Natural killer cell treated with Interleukin-12 subunit alpha and Interleukin-12 subunit beta and Interleukin-15 and Interleukin-18, amount 100 ng/mL, for 72 hours (primary cell): Measurements from ENCODE around the gene RTL10. TPM values are rescaled to one million over a fixed set of nuclear protein-coding genes. Genes with fewer than 3 reads are reported as not detected.
"Not testable (repeated sequence)": the region's sequence is repeated elsewhere in the genome, so short reads cannot be mapped to it uniquely, and the experiment has no call there.

ENCODE experiments used
- ATAC-seq, 2 donors: fragments of 150-1000 bp; cut with Tn5 transposase in 1 of 2; sonication (Bioruptor Pico), chemical (Tn5 transposase) in 1 of 2; 2 replicates each; pipeline ENCODE4 v1.10.0; 2021
- DNase-seq: peaks from one replicate; pipeline ENCODE4 v3.0.0; 2022; ENCODE audit warnings: low spot score
- H3K27ac Mint-ChIP-seq, 2 donors: 1 replicate in 1 of 2; 2 replicates in 1 of 2; pipeline ENCODE4 v1.8.0; 2022; ENCODE audit warnings: mixed read lengths in 2 of 2, mild to moderate bottlenecking in 1 of 2, moderate library complexity in 1 of 2
- H3K27me3 Mint-ChIP-seq, 2 donors: 1 replicate in 1 of 2; 2 replicates in 1 of 2; pipeline ENCODE4 v1.8.0; 2022; ENCODE audit warnings: mixed read lengths in 2 of 2
- H3K36me3 Mint-ChIP-seq: one replicate; pipeline ENCODE4 v1.8.0; 2022; ENCODE audit warnings: mixed read lengths
- H3K4me1 Mint-ChIP-seq, 2 donors: 1 replicate in 1 of 2; 2 replicates in 1 of 2; pipeline ENCODE4 v1.8.0; 2022; ENCODE audit warnings: low read depth in 2 of 2, mixed read lengths in 2 of 2, mild to moderate bottlenecking in 1 of 2
- H3K4me3 Mint-ChIP-seq: one replicate; pipeline ENCODE4 v1.8.0; 2022; ENCODE audit warnings: mixed read lengths
- H3K9me3 Mint-ChIP-seq: 2 replicates; pipeline ENCODE4 v1.8.0; 2022; ENCODE audit warnings: mixed read lengths
- total RNA-seq, 2 donors: library from RNA; stranded (reverse); gene quantifications; one replicate each; pipeline ENCODE4 v1.2.3, GENCODE V29; 2022

The RTL10 gene
- total RNA-seq, 2 donors from 2014 or later, result 11.2 to 26.3 TPM

- no peak overlapping the region for H3K27ac Mint-ChIP-seq
- no peaks in the 10 kb centered on the region for H3K27me3 Mint-ChIP-seq
- ATAC-seq (no peak), DNase-seq (no peak)
- H3K4me3 Mint-ChIP-seq, result no peak overlapping the region
- H3K36me3 Mint-ChIP-seq, result no peaks in the 10 kb centered on the region
- H3K9me3 Mint-ChIP-seq, result no peaks in the 10 kb centered on the region
- peaks cover 3 to 6% of the 10 kb centered on the region in 2 donors for H3K4me1 Mint-ChIP-seq
These were observed 30.5 kb upstream of the RTL10 start for GRCh38 chr22:19884954-19885751.

DNA sequence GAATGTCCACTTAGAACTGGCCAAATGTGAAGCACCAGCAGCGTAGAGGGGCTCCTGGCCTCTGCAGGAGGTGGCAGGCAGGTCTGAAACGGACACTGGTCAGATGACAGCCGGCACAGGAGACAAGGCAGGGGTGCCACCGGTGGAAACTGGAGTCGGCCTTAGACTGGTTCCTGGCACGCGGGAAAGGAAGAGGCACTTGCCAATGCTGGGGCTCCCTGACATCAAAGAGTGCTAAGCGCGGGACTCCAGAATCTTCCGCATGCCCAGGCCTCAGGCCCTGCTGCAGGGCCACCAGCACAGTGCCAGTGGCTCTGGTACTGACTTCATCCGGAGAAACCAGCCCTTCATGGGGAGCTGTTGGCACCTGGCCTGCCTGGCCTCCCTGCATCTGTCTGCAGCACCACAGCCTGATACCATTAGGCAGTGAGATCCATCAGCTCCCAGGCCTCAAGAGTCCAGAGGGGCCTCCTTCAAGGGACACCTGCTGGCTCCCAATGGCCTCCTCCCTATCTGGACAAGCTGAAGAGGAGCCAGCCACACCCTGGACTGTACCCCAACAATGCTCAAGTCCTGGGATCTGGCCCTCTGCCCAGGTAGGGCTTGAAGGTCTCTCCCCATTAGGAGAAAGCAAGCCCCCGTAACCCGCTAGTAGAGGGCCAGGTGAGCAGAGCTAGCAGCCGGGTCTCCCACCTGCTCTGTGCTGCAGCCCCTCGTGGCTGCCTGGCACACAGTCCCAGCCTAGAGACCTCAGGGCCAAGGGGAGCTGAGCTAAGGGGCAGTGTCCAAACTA, 29.7 kb upstream of the RTL10 start:
- no peak for ATAC-seq
- Mint-ChIP-seq H3K27me3 (no peaks in the 10 kb centered on the region), H3K27ac (no peak overlapping the region), H3K4me1 (peaks cover 3 to 6% of the 10 kb centered on the region in 2 donors), H3K9me3 (no peaks in the 10 kb centered on the region), H3K36me3 (no peaks in the 10 kb centered on the region), H3K4me3 (no peak overlapping the region)
- DNase-seq, result no peak

GRCh38 chr22:19883446-19883845, 28.8 kb upstream of the RTL10 start:
- not testable (repeated sequence) for H3K36me3 Mint-ChIP-seq, H3K4me1 Mint-ChIP-seq, H3K9me3 Mint-ChIP-seq, H3K27me3 Mint-ChIP-seq, ATAC-seq, H3K4me3 Mint-ChIP-seq, DNase-seq, H3K27ac Mint-ChIP-seq

DNA sequence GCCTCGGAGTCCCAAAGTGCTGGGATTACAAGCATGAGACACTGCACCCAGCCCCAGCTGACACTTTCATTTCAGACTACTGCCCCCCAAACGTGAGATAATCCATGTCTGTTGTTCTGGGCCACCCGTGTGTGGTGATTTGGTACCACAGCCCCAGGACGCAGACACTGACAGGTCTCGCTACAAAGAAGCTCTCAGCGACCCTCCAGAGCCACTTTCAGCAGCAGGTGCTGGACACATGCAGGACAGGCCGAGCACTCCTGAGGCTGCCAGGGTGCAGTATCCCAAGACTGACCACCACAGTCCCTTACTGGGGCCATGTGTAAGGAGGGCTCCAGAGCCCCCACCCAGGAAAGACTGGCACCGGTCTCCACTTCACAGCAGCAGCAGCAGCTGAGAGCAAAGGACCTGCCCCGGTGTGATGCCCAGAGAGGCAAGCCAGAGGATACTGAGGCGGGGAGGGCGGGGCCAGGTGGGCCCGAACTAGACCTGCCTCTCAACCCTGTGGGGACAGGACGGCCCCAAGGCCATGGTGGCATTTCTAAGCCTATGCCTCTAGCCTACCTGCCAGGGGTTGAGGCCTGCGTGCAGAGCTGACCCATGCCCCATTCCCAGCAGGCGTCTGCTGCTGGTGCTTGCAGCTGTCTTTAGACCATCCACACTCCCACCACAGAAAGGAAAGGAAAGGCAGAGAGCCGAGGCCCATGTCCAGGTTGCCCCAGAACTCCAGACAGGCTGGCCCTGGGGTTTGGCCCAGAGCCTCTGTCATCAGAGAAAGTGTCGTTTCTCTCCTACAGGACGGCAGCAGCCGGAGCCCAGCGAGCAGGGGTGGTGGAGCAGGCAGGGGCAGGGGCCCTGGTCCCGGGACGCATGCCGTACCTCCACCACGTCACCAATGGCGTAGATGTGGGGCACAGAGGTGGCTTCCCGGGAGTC, 28.0 kb upstream of the RTL10 start:
- no peak overlapping the region for H3K27ac Mint-ChIP-seq
- DNase-seq (no peak), ATAC-seq (no peak)

DNA sequence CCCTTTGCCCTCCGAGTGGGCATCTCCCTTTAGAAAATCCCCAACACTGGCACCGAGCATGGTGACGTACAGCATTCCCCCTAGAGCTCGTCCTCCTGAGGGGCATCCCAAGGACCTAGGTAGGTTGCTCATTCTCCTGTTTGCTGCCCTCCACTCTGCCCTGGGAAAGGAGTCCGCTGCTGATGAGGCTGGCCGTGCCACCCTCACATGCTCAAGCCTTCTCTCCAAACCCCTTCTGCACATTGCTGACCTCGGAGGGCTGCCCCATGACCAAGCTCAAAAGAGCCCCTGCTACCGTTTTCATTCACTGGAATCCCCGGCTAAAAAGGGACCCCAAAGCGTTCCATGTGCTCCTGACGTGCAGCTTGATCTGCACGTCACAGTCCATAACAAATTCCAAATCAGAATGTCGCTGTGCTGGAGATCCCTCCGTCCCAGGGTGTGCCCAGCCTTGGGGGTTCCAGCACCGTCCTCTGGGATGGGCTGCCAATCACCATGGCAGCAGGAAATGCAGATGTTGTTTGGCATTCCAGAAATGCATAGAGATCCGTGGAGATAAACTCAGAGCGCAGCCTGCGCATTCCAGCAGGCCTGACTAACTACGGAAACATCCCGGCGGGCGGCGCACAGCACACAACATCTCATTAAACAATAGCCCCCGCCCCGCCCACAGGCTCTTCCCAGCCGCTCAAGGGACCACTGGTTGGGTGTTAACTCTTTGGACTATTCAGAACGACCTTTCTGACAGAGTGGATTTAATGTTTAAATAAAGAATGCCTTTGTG, 26.3 kb upstream of the RTL10 start:
- H3K4me3 Mint-ChIP-seq, result no peak overlapping the region
- H3K4me1 Mint-ChIP-seq, result no peaks in the 10 kb centered on the region
- no peaks in the 10 kb centered on the region for H3K9me3 Mint-ChIP-seq
- H3K27me3 Mint-ChIP-seq, result no peaks in the 10 kb centered on the region
- no peaks in the 10 kb centered on the region for H3K36me3 Mint-ChIP-seq
- H3K27ac Mint-ChIP-seq, result no peak overlapping the region
- no peak for DNase-seq
- ATAC-seq, result no peak

More for the DNA sequence above, 28.0 kb upstream of the RTL10 start:
- Mint-ChIP-seq H3K4me3 (no peak overlapping the region), H3K9me3 (no peaks in the 10 kb centered on the region), H3K27me3 (no peaks in the 10 kb centered on the region), H3K36me3 (no peaks in the 10 kb centered on the region), H3K4me1 (peaks cover 3 to 6% of the 10 kb centered on the region in 2 donors)

- DNase-seq (no peak), ATAC-seq (no peak)
- Mint-ChIP-seq H3K36me3 (no peaks in the 10 kb centered on the region), H3K27me3 (no peaks in the 10 kb centered on the region), H3K4me1 (no peaks in the 10 kb centered on the region), H3K9me3 (no peaks in the 10 kb centered on the region), H3K4me3 (no peak overlapping the region), H3K27ac (no peak overlapping the region)
These were observed 25.5 kb upstream of the RTL10 start for GRCh38 chr22:19879992-19880785.

DNA sequence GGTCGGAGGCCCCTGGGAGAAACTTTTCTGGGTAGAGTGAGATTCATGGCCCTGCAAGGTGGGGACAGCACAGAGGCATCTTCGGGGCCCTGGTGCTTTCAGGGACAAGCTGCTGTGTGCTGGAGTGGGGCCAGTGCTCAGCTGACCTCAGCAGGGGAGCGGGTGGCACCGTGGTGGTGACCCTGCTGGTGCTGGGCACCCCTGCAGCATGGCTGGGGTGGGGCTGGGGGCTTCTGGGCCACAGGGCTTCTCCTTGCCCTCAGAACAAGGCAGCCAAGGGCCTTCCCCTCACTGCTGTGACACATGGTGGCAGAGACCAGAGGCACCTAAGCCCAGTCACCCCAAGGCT, 24.9 kb upstream of the RTL10 start:
- no peak overlapping the region for H3K27ac Mint-ChIP-seq
- H3K4me3 Mint-ChIP-seq, result no peak overlapping the region
- no peaks in the 10 kb centered on the region for H3K36me3 Mint-ChIP-seq
- no peak for ATAC-seq
- DNase-seq, result no peak
- no peaks in the 10 kb centered on the region for H3K27me3 Mint-ChIP-seq
- no peaks in the 10 kb centered on the region for H3K9me3 Mint-ChIP-seq
- no peaks in the 10 kb centered on the region for H3K4me1 Mint-ChIP-seq

DNA sequence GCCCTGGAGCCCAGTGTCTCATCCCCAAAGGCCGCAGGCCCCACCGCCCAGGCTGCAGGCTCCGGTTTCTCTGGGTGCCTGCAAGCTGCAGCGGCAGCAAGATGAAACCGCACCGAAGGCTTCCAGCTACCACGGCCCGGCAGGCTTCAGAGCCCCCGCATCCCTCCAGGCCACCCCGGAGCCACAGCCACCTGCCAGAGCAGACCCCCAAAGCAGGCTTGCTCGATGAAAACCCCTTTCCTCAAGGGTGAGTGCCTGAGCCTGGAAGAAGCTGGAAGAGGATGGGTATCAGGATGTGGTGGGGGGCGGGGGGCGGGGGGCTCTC, 24.5 kb upstream of the RTL10 start:
- H3K27me3 Mint-ChIP-seq, result no peaks in the 10 kb centered on the region
- no peaks in the 10 kb centered on the region for H3K4me1 Mint-ChIP-seq
- DNase-seq (no peak), ATAC-seq (no peak)
- no peaks in the 10 kb centered on the region for H3K36me3 Mint-ChIP-seq
- no peak overlapping the region for H3K4me3 Mint-ChIP-seq
- H3K9me3 Mint-ChIP-seq, result no peaks in the 10 kb centered on the region
- no peak overlapping the region for H3K27ac Mint-ChIP-seq

GRCh38 chr22:19878461-19879245, 24.0 kb upstream of the RTL10 start:
- no peaks in the 10 kb centered on the region for H3K9me3 Mint-ChIP-seq
- ATAC-seq (no peak), DNase-seq (peak; percentile 47)
- no peak overlapping the region for H3K4me3 Mint-ChIP-seq
- H3K27ac Mint-ChIP-seq, result no peak overlapping the region
- no peaks in the 10 kb centered on the region for H3K36me3 Mint-ChIP-seq
- H3K27me3 Mint-ChIP-seq, result no peaks in the 10 kb centered on the region
- no peaks in the 10 kb centered on the region for H3K4me1 Mint-ChIP-seq

DNA sequence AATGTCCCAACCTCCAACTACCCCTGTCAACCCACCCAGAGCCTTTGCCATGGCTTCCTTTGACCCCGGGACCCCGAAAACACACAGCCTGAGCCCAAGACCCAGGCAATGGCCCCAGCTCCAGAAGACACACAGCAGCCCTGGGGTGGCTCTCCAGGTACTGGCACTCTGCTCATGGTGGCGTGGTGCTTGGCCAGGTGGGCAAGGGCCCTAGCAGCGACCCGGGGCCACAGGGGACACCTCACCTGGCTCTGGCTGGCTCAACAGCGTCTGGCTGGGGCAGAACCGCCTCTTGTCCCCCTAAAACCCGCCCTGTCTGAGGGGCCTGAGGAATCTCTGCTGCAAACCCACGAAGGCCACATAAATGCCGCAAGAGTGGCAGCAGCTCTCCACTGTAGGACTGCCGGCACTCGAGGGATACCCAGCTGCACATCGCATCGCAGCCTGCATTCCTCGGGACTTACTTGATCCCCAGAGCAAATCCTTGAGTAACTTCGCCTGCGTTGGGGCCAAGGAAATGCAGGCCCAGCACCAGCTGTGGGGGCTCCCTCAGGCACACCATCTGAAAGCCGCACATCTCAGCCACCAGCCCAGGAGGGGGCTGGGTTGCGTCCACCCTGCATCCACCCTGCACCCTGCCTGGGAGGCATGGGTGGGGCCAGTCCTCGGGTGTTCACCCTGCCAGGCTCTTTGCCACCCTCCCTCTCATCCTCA, 23.1 kb upstream of the RTL10 start:
- DNase-seq, result peak; percentile 44
- H3K4me1 Mint-ChIP-seq, result no peaks in the 10 kb centered on the region
- H3K27ac Mint-ChIP-seq, result no peak overlapping the region
- H3K27me3 Mint-ChIP-seq, result no peaks in the 10 kb centered on the region
- ATAC-seq, result no peak
- no peak overlapping the region for H3K4me3 Mint-ChIP-seq
- no peaks in the 10 kb centered on the region for H3K9me3 Mint-ChIP-seq
- no peaks in the 10 kb centered on the region for H3K36me3 Mint-ChIP-seq

DNA sequence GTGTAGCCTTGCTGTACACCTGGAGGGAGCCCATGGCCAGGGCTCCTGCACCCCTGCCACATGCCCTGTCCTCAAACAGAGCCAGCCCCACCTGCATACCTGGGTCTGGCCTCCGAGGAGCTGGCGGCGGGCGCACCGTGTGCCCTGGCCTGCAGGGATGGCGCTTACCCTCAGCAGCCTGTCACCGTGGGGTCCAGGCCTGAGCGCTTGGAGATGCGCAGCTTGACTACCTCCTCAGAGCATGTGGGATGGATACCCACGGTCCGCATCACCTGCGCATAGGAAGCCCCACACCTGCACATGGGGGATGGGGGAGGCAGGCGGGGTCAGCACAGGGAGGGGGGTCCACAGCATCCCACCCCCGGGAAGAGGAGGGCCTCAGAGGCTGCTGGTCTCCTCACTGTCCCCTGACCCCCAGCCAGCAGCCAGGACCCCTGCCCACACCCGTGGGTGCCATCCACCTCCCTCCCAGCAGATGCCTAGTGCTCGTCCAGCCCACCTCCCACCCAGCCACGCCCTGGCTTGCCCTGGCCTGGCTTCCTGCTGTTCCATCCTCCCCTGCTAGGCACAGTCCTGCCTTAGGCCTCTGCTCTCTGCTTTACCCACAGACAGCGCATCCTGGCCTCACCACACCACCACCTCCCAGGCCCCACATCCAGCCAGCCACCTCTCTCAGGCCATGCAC, 22.4 kb upstream of the RTL10 start:
- ATAC-seq (no peak), DNase-seq (peak; percentile 44)
- no peak overlapping the region for H3K27ac Mint-ChIP-seq
- H3K36me3 Mint-ChIP-seq, result no peaks in the 10 kb centered on the region
- no peaks in the 10 kb centered on the region for H3K4me1 Mint-ChIP-seq
- no peaks in the 10 kb centered on the region for H3K9me3 Mint-ChIP-seq
- no peaks in the 10 kb centered on the region for H3K27me3 Mint-ChIP-seq
- no peak overlapping the region for H3K4me3 Mint-ChIP-seq
